IMR-90 (cell line): ENCODE data around the gene TRAPPC4. TPM values are rescaled to one million over a fixed set of nuclear protein-coding genes. Genes with fewer than 3 reads are reported as not detected.
A peak's percentile ranks its signal among the peaks of the same experiment; 100 is the strongest.

Experiments
- ATAC-seq: fragments of 200-7000 bp; cut with Tn5 transposase; 2 replicates; pipeline ENCODE4 v1.9.1; 2020; ENCODE audit warnings: low read depth, mild to moderate bottlenecking, moderate library complexity
- BruUV-seq: library from RNA; stranded (reverse); fragments of 400-500 nt; replicated peaks from 2 replicates; lab custom pipeline; 2021; lab: Mats Ljungman, UMichigan
- CTCF ChIA-PET: fragments of 300-600 bp; formaldehyde crosslinking; extraction: SDS; loops from one replicate; lab custom pipeline; 2021; ENCODE audit warnings: antibody characterized with exemption; lab: Yijun Ruan, JAX
- POLR2A ChIA-PET: fragments of 300-600 bp; sonication (Branson Sonifier 250); formaldehyde crosslinking; loops from one replicate; lab custom pipeline; 2022; ENCODE audit warnings: antibody characterized with exemption; ENCODE audit not compliant: unreplicated experiment; lab: Charles Lee
- DNase-seq: peaks from one replicate; pipeline ENCODE4 v3.0.0; 2013
- H2AFZ ChIP-seq: replicated peaks from 2 replicates; pipeline ENCODE3; 2013; ENCODE audit warnings: low read length, mild to moderate bottlenecking; ENCODE audit not compliant: poor library complexity
- H2AK5ac ChIP-seq: 2 replicates; pipeline ENCODE4 v1.6.1; 2013; ENCODE audit warnings: low read depth, low read length, inconsistent platforms
- H2AK9ac ChIP-seq: replicated peaks from 2 replicates; pipeline ENCODE3; 2013; ENCODE audit warnings: mild to moderate bottlenecking, low read depth, low read length, moderate library complexity; ENCODE audit not compliant: poor library complexity
- H2BK120ac ChIP-seq: 2 replicates; pipeline ENCODE4 v1.6.1; 2013; ENCODE audit warnings: low read depth, low read length, inconsistent platforms
- H2BK15ac ChIP-seq: 3 replicates; pipeline ENCODE4 v1.6.1; 2013; ENCODE audit warnings: low read depth, low read length, inconsistent platforms
- H2BK20ac ChIP-seq: 2 replicates; pipeline ENCODE4 v1.6.1; 2013; ENCODE audit warnings: low read depth, mild to moderate bottlenecking, inconsistent platforms, low read length, moderate library complexity
- H2BK5ac ChIP-seq: 2 replicates; pipeline ENCODE4 v1.6.1; 2013; ENCODE audit warnings: mild to moderate bottlenecking, low read depth, low read length, inconsistent platforms; ENCODE audit not compliant: poor library complexity, severe bottlenecking
- H3K14ac ChIP-seq: replicated peaks from 2 replicates; pipeline ENCODE4 v1.6.1; 2013; ENCODE audit warnings: low read depth, low read length, inconsistent platforms
- H3K18ac ChIP-seq: 2 replicates; pipeline ENCODE4 v1.6.1; 2013; ENCODE audit warnings: low read depth, low read length, control low read depth
- H3K23ac ChIP-seq: 2 replicates; pipeline ENCODE4 v1.6.1; 2013; ENCODE audit warnings: low read depth, low read length, inconsistent platforms
- H3K27ac ChIP-seq: 2 replicates; pipeline ENCODE4 v1.5.1; 2013; ENCODE audit warnings: mild to moderate bottlenecking, control low read depth, low read length; ENCODE audit not compliant: insufficient read depth
- H3K27me3 ChIP-seq: 2 replicates; pipeline ENCODE4 v1.6.1; 2013; ENCODE audit warnings: low read length; ENCODE audit not compliant: control insufficient read depth, insufficient read depth
- H3K36me3 ChIP-seq: 2 replicates; pipeline ENCODE4 v1.6.1; 2013; ENCODE audit warnings: low read length, mixed read lengths; ENCODE audit not compliant: control insufficient read depth, insufficient read depth
- H3K4ac ChIP-seq: 2 replicates; pipeline ENCODE4 v1.6.1; 2013; ENCODE audit warnings: low read depth, low read length, inconsistent platforms
- H3K4me1 ChIP-seq: 2 replicates; pipeline ENCODE4 v1.6.1; 2013; ENCODE audit warnings: low read length, mixed read lengths; ENCODE audit not compliant: control insufficient read depth, insufficient read depth
- H3K4me2 ChIP-seq: 2 replicates; pipeline ENCODE4 v1.6.1; 2013; ENCODE audit warnings: low read depth, mild to moderate bottlenecking, control low read depth, low read length, moderate library complexity
- H3K4me3 ChIP-seq: 2 replicates; pipeline ENCODE4 v1.5.1; 2013; ENCODE audit warnings: low read depth, mild to moderate bottlenecking, control low read depth, low read length, moderate library complexity; ENCODE audit not compliant: insufficient read depth
- H3K56ac ChIP-seq: 2 replicates; pipeline ENCODE4 v1.6.1; 2013; ENCODE audit warnings: low read length, inconsistent platforms; ENCODE audit not compliant: insufficient read depth; ENCODE audit errors: extremely low read depth
- H3K79me1 ChIP-seq, 2 experiments: 2 replicates each; pipeline ENCODE4 v1.6.1; 2013; ENCODE audit warnings: low read length in 2 of 2, inconsistent platforms in 1 of 2, low read depth in 1 of 2
- H3K9ac ChIP-seq: 2 replicates; pipeline ENCODE4 v1.6.1; 2013; ENCODE audit warnings: low read depth, low read length, control low read depth
- H3K9me1 ChIP-seq: 2 replicates; pipeline ENCODE4 v1.6.1; 2013; ENCODE audit warnings: low read length, inconsistent platforms; ENCODE audit not compliant: insufficient read depth
- H3K9me3 ChIP-seq: 2 replicates; pipeline ENCODE4 v1.6.1; 2013; ENCODE audit warnings: low read length; ENCODE audit not compliant: control insufficient read depth, insufficient read depth
- H4K20me1 ChIP-seq: 2 replicates; pipeline ENCODE4 v1.6.1; 2013; ENCODE audit warnings: low read length, inconsistent platforms; ENCODE audit not compliant: insufficient read depth
- H4K5ac ChIP-seq: 2 replicates; pipeline ENCODE4 v1.6.1; 2013; ENCODE audit warnings: mild to moderate bottlenecking, low read depth, low read length, control low read depth
- H4K8ac ChIP-seq, 2 experiments: 2 replicates each; pipeline ENCODE4 v1.6.1; 2013; ENCODE audit warnings: low read depth in 2 of 2, low read length in 2 of 2, control low read depth in 1 of 2, inconsistent platforms in 1 of 2
- H4K91ac ChIP-seq: 2 replicates; pipeline ENCODE4 v1.6.1; 2013; ENCODE audit warnings: low read depth, low read length, inconsistent platforms; ENCODE audit not compliant: insufficient read depth
- FOS ChIP-seq: fragments of 150-350 bp; IDR thresholded peaks from 2 replicates; pipeline ENCODE4 v1.6.1; 2016; ENCODE audit warnings: low read depth, low read length
- POLR2A ChIP-seq: IDR thresholded peaks from 2 replicates; pipeline ENCODE4 v1.6.1; 2012; ENCODE audit warnings: mild to moderate bottlenecking, low read depth, low read length
- RFX5 ChIP-seq: IDR thresholded peaks from 2 replicates; pipeline ENCODE4 v1.8.0; 2012; ENCODE audit warnings: low read depth, mild to moderate bottlenecking, low read length, moderate library complexity
- WGBS, 2 experiments: methylation state at CpG; one replicate each; pipeline versions ENCODE4 v1.1.5 to v1.1.7; 2013; ENCODE audit warnings: missing lambda C conversion rate in 2 of 2; ENCODE audit not compliant: insufficient read length in 1 of 2; ENCODE audit errors: extremely low coverage in 2 of 2; 5-methylcytosine and 5-hydroxymethylcytosine counted together
- dilution Hi-C: fragments of 300-500 bp; cut with HindIII; formaldehyde crosslinking; loops from one replicate; pipeline ENCODE4 v1.14.3; 2018; ENCODE audit warnings: low sequenced_read_pairs; ENCODE audit not compliant: unreplicated experiment
- in situ Hi-C: fragments of 300-500 bp; cut with MboI; formaldehyde crosslinking; loops from 3 replicates; pipeline ENCODE4 v1.14.3; 2019; ENCODE audit warnings: low sequenced_read_pairs, inconsistent platforms, mixed read lengths
- intact Hi-C: fragments of 100-400 bp; cut with micrococcal nuclease; formaldehyde crosslinking; loops from 2 replicates; pipeline ENCODE4 v1.10.0; 2022
- polyA plus RNA-seq, 3 experiments: library from polyadenylated mRNA; depleted of rRNA; stranded (reverse); fragments of >200 nt; gene quantifications; 2 replicates each; pipeline ENCODE4 v1.2.3, GENCODE V29; 2012; ENCODE audit warnings: low replicate concordance in 1 of 3
- total RNA-seq: library from RNA; depleted of rRNA; stranded (reverse); fragments of >200 nt; gene quantifications from 2 replicates; pipeline ENCODE4 v1.2.3, GENCODE V29; 2012

The TRAPPC4 gene
- total and polyA plus RNA-seq, 2 of the 4 experiments (the other 2 are of a cell fraction), result 102 to 162 TPM

DNA sequence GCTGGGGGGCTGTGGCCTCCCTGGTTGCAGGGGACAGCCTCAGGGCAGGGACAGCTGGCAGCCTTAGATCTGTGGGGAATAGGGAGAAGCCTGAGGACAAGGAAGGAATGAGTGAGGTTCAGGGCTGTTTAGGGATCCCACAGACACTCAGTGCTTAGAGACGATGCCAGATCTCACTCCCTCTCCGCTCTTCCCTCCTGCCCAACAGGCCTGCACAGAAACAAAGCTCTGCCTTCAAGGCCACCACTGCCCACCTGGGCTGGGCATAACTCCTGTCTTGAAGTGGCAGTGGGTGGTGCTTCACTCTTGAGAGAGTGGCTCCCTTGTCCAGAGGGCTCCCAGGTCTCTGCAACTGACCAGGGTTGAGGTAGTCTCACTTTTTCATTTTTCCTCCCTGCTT, 33.7 kb upstream of the TRAPPC4 start:
- in situ Hi-C loops, result no loop called here
- Histone ChIP-seq H4K5ac (no peak overlapping the region), H3K9me1 (no peaks in the 10 kb centered on the region; the same call in 1 of the 2 replicates), H3K18ac (no peak overlapping the region), H2AFZ (peak overlapping the region; percentile 63), H2BK20ac (no peak overlapping the region), H4K8ac (no peak overlapping the region), H3K4me1 (no peaks in the 10 kb centered on the region), H2AK9ac (no peak overlapping the region), H3K9ac (no peak overlapping the region), H3K9me3 (no peaks in the 10 kb centered on the region), H2BK120ac (no peak overlapping the region), H2BK15ac (no peak overlapping the region), H3K23ac (no peak overlapping the region), H4K91ac (no peak overlapping the region), H2AK5ac (no peak overlapping the region), H3K14ac (no peak overlapping the region), H3K27me3 (peaks cover 11% of the 10 kb centered on the region; the same call in 1 of the 2 replicates), H3K36me3 (no peaks in the 10 kb centered on the region), H3K56ac (no peak overlapping the region), H3K4me3 (no peak overlapping the region), H2BK5ac (no peak overlapping the region), H4K20me1 (no peaks in the 10 kb centered on the region), H3K79me1 (no peaks in the 10 kb centered on the region), H3K4me2 (no peak overlapping the region), H3K4ac (no peak overlapping the region), H3K27ac (no peak overlapping the region)
- TF ChIP-seq POLR2A, result no peak
- no peak for TF ChIP-seq FOS
- TF ChIP-seq RFX5, result no peak
- ChIA-PET POLR2A (no interaction called here), CTCF (no interaction called here)
- ATAC-seq (no peak), DNase-seq (no peak)
- intact Hi-C loops, result no loop called here
- no CpG with 5 or more reads among the region's 2 CpGs for WGBS, 2 experiments
- no TSS peak for BruUV-seq
- dilution Hi-C loops, result no loop called here
